K562 (cell line): ENCODE data around the gene CBL. TPM values are rescaled to one million over a fixed set of nuclear protein-coding genes. Genes with fewer than 3 reads are reported as not detected.

ENCODE experiments used
- CBFB ChIP-seq: sonication (generic); formaldehyde crosslinking; IDR thresholded peaks from 2 replicates; pipeline ENCODE4 v1.4.0; 2020; ENCODE audit warnings: mild to moderate bottlenecking, missing genetic modification reagents
- CREB1 ChIP-seq, 2 experiments: sonication (generic) in 1 of 2; formaldehyde crosslinking in 1 of 2; IDR thresholded peaks; 2 replicates each; pipeline versions ENCODE4 v1.6.1 to v1.8.0; 2012 to 2022; ENCODE audit warnings: inconsistent platforms in 1 of 2, mild to moderate bottlenecking in 1 of 2, missing genetic modification reagents in 1 of 2, moderate library complexity in 1 of 2
- FOS ChIP-seq: IDR thresholded peaks from 3 replicates; pipeline ENCODE4 v1.6.1; 2011; ENCODE audit not compliant: insufficient read length; ENCODE audit errors: extremely low read depth
- HSF4 ChIP-seq: fragments of 250-450 bp; sonication (Bioruptor Pico); IDR thresholded peaks from 2 replicates; pipeline ENCODE4 v2.1.2; 2022; ENCODE audit warnings: mild to moderate bottlenecking, moderate library complexity, borderline replicate concordance
- ILK ChIP-seq: fragments of 450-650 bp; IDR thresholded peaks from 2 replicates; pipeline ENCODE4 v1.6.1; 2016; ENCODE audit warnings: missing genetic modification characterization, low read depth, mild to moderate bottlenecking, missing compliant biosample characterization, moderate library complexity, borderline replicate concordance
- KAT2B ChIP-seq: IDR thresholded peaks from one replicate; pipeline ENCODE4 v1.6.1; 2012; ENCODE audit warnings: low read depth, mild to moderate bottlenecking, control low read depth, inconsistent platforms, low read length, moderate library complexity
- KDM4B ChIP-seq, 2 experiments: fragments of 450-650 bp in 1 of 2; sonication (generic) in 1 of 2; IDR thresholded peaks; 2 replicates each; pipeline ENCODE4 v1.6.1; 2016 to 2017; ENCODE audit warnings: borderline replicate concordance in 2 of 2, antibody characterized with exemption in 1 of 2, low read depth in 1 of 2, mild to moderate bottlenecking in 1 of 2
- KLF16 ChIP-seq: IDR thresholded peaks from 2 replicates; pipeline ENCODE4 v1.6.1; 2016; ENCODE audit warnings: antibody characterized with exemption
- MAFK ChIP-seq: IDR thresholded peaks from 2 replicates; pipeline ENCODE4 v1.6.1; 2011; ENCODE audit warnings: low read length, improper control_type of control experiment
- RBFOX2 ChIP-seq: fragments of 200-400 bp; formaldehyde crosslinking; IDR thresholded peaks from 2 replicates; pipeline ENCODE4 v1.6.1; 2017; ENCODE audit warnings: low read depth, mild to moderate bottlenecking, low read length, moderate library complexity
- SP1 ChIP-seq: sonication (generic); formaldehyde crosslinking; IDR thresholded peaks from 2 replicates; pipeline ENCODE4 v1.8.1; 2022; ENCODE audit warnings: mild to moderate bottlenecking, missing genetic modification reagents
- SUPT5H ChIP-seq: fragments of 450-650 bp; IDR thresholded peaks from 2 replicates; pipeline ENCODE4 v1.6.1; 2016
- TAF1 ChIP-seq: IDR thresholded peaks from 2 replicates; pipeline ENCODE4 v1.6.1; 2011; ENCODE audit warnings: mild to moderate bottlenecking, low read length, moderate library complexity; ENCODE audit not compliant: insufficient read depth, control insufficient read depth, severe bottlenecking; ENCODE audit errors: extremely low read depth
- TCFL5 ChIP-seq: fragments of 250-450 bp; sonication (Bioruptor Pico); conservative IDR thresholded peaks from 2 replicates; pipeline ENCODE4 v1.6.1; 2021; ENCODE audit warnings: mild to moderate bottlenecking, moderate library complexity, matching md5 sums
- ZNF165 ChIP-seq: fragments of 250-450 bp; sonication (Bioruptor Pico); IDR thresholded peaks from 2 replicates; pipeline ENCODE4 v1.4.0; 2020; ENCODE audit warnings: borderline replicate concordance
- ZNF589 ChIP-seq: fragments of 200-800 bp; sonication (Bioruptor generic); IDR thresholded peaks from 2 replicates; pipeline ENCODE4 v1.6.1; 2016; ENCODE audit warnings: low read depth, missing genetic modification characterization, missing compliant biosample characterization
- polyA plus RNA-seq, 8 experiments: library from polyadenylated mRNA; depleted of rRNA in 4 of 8; stranded (reverse) in 5 of 8; unstranded in 3 of 8; fragments of >200 nt; fragmentation: Nextera tagmentation in 2 of 8; fragmentation: Illumina TruSeq in 1 of 8; extraction: Ambion mirVana in 2 of 8; extraction: Trizol in 1 of 8; gene quantifications; 2 replicates each; pipeline versions ENCODE4 v1.2.1 to v1.2.3, GENCODE V29; 2011 to 2014; ENCODE audit warnings: inconsistent platforms in 1 of 8, missing spikeins in 1 of 8
- total RNA-seq, 7 experiments: library from RNA; depleted of rRNA in 6 of 7; stranded (reverse); fragments of >200 nt in 6 of 7; fragmentation: Illumina TruSeq in 2 of 7; extraction: Trizol in 2 of 7; gene quantifications; 2 replicates each; pipeline versions ENCODE4 v1.2.1 to v1.2.3, GENCODE V29; 2011 to 2021; ENCODE audit warnings: low replicate concordance in 1 of 7
- TF ChIP-seq, protein P1 (sequence below), 2 experiments: fragments of 450-650 bp; IDR thresholded peaks; 2 replicates each; pipeline ENCODE4 v1.6.1; 2016; ENCODE audit warnings: mild to moderate bottlenecking in 2 of 2, borderline replicate concordance in 1 of 2, low read depth in 1 of 2, moderate library complexity in 1 of 2
- TF ChIP-seq, protein P2 (sequence below): IDR thresholded peaks from 2 replicates; pipeline ENCODE4 v1.6.1; 2012; ENCODE audit warnings: low read depth, low read length, improper control_type of control experiment, borderline replicate concordance

The CBL gene
- total and polyA plus RNA-seq, 9 of the 15 experiments (the other 6 are each of a cell fraction or from before 2014, with no cell fraction given), result 3.2 to 24.9 (median 9.9) TPM

DNA sequence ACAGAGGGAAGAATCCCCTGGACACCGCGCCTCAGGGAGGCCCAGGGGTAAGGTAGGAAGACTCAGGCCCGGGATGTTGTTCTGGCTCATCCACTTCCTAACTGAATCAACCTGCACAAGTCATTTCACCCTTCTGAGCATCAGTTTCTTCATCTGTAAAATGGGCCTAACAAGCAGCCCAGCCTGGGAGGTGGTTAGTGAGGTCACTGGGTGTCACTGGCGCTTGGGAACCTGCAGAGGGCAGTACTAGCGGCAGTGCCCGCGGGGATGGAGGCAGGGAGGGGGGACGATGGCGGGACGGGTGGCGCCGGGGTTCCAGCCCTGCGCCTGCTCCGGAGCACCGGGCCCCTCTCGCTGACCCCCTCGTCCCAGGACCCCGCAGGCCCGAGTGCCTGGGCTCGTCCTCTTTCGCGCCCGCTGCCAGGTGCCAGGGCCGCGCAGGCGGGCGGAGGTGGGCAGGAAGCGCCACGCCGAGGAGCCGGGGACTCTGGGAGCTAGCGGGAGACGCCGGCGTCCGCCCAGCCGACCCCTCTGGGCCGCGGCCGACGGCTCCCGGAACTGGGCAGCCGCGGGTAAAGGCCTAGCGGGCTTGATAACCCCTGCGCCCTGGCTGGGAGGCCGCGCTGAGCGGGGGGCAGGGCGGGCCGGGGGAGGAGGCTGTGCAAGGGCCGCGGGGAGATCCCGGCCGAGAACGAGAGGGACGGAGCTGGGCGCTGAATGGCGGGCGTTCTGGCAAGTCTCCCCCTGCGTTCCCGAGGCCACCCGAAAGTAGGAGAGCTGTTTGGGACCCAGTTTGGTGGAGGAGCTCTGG is 37.5 kb upstream of the CBL start, which contains the start of gene NLRX1 (continued):
- TF ChIP-seq, protein P1, sequence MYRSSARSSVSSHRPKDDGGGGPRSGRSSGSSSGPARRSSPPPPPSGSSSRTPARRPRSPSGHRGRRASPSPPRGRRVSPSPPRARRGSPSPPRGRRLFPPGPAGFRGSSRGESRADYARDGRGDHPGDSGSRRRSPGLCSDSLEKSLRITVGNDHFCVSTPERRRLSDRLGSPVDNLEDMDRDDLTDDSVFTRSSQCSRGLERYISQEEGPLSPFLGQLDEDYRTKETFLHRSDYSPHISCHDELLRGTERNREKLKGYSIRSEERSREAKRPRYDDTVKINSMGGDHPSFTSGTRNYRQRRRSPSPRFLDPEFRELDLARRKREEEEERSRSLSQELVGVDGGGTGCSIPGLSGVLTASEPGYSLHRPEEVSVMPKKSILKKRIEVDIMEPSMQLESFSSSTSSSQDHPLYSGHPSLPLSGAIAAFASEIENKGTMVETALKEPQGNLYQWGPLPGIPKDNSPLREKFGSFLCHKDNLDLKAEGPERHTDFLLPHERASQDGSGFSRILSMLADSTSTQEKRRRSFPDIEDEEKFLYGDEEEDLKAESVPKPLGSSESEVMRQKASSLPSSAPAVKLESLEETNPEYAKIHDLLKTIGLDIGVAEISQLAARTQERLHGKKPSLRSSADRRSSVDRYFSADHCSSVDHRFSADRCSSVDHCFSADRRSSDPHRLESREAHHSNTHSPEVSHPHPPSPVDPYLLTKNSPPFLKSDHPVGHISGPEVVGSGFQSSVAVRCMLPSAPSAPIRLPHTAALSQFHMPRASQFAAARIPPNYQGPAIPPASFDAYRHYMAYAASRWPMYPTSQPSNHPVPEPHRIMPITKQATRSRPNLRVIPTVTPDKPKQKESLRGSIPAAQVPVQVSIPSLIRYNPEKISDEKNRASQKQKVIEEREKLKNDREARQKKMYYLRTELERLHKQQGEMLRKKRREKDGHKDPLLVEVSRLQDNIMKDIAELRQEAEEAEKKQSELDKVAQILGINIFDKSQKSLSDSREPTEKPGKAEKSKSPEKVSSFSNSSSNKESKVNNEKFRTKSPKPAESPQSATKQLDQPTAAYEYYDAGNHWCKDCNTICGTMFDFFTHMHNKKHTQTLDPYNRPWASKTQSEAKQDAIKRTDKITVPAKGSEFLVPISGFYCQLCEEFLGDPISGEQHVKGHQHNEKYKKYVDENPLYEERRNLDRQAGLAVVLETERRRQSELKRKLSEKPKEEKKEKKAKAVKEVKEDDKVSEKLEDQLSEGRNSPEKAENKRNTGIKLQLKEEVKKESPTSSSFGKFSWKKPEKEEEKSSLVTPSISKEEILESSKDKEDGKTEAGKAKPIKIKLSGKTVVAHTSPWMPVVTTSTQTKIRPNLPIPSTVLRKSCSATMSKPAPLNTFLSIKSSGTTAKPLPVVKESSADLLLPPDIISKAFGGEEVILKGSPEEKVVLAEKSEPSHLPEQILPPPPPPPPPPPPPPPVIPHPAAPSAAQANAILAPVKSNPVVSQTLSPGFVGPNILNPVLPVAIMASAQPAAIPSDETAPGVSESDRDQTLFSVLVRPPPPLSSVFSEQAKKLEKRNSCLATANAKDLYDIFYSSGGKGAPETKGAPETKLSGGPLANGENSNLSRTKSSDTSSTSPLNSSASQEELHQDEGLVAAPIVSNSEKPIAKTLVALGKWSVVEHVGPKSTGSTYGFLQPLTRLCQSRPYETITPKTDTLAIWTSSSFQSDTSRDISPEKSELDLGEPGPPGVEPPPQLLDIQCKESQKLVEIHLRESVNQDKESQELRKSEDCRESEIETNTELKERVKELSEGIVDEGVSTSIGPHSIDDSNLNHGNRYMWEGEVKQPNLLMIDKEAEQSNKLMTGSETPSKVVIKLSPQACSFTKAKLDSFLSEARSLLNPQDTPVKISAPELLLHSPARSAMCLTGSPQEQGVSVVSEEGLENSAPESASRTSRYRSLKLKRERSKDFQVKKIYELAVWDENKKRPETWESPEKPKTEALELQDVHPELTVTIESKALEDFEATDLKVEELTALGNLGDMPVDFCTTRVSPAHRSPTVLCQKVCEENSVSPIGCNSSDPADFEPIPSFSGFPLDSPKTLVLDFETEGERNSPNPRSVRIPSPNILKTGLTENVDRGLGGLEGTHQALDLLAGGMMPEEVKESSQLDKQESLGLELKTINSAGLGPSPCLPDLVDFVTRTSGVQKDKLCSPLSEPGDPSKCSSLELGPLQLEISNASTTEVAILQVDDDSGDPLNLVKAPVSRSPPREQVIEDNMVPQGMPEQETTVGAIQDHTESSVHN (IDR thresholded peaks at IDR 0.05; ENCODE audit: borderline replicate concordance in 1 of 2, low read depth in 1 of 2), result no peak
- TF ChIP-seq ZNF589 (no peak), KLF16 (no peak), SP1 (CRISPR knock-in tag) (no peak), ZNF165 (no peak), RBFOX2 (peak; percentile 76), KAT2B (no peak), ILK (tag) (no peak), HSF4 (CRISPR knock-in tag) (no peak), FOS (no peak), KDM4B (IDR thresholded peaks at IDR 0.05; ENCODE audit: borderline replicate concordance in 2 of 2, low read depth in 1 of 2) (no peak), CREB1 (IDR thresholded peaks at IDR 0.05) (peak; percentile 24; the same call in 1 of the 2 replicates), CREB1 (CRISPR knock-in tag; IDR thresholded peaks at IDR 0.05) (no peak), CBFB (CRISPR knock-in tag) (no peak), MAFK (no peak), SUPT5H (no peak), TAF1 (peak; percentile 22), TCFL5 (CRISPR knock-in tag) (no peak)
- TF ChIP-seq, protein P2, sequence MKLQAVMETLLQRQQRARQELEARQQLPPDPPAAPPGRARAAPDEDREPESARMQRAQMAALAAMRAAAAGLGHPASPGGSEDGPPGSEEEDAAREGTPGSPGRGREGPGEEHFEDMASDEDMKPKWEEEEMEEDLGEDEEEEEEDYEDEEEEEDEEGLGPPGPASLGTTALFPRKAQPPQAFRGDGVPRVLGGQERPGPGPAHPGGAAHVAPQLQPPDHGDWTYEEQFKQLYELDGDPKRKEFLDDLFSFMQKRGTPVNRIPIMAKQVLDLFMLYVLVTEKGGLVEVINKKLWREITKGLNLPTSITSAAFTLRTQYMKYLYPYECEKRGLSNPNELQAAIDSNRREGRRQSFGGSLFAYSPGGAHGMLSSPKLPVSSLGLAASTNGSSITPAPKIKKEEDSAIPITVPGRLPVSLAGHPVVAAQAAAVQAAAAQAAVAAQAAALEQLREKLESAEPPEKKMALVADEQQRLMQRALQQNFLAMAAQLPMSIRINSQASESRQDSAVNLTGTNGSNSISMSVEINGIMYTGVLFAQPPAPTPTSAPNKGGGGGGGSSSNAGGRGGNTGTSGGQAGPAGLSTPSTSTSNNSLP, result no peak
